ENCODE measurements around the gene ERCC5. TPM values are rescaled to one million over a fixed set of nuclear protein-coding genes. Genes with fewer than 3 reads are reported as not detected.

ERCC5 gene
- total RNA-seq (ENCODE audit: low replicate concordance), result 35.1 and 46.8 TPM in 2 replicates

GRCh38 chr13:102845630-102846260, at the start of gene ERCC5:
Gene ERCC5, plus strand, starts transcription at chr13:102846032. Its CDS starts 235 bp downstream, at chr13:102846267.

GRCh38 chr13:102798581-102799425, 47.0 kb upstream of the ERCC5 start, which contains the start of the genes BIVM and POGLUT2:
Gene BIVM, plus strand, starts transcription at chr13:102799119. Its CDS starts 8,149 bp downstream, at chr13:102807268.
Gene POGLUT2, minus strand, starts transcription at chr13:102798976. Its CDS starts 306 bp downstream, at chr13:102798670.

Other genes starting within 250 kb of the ERCC5 start
- 32.2 and 33.6 TPM in 2 replicates for gene TPP2, start 249.0 kb upstream of the ERCC5 start, total RNA-seq (ENCODE audit: low replicate concordance)
- gene METTL21C, start 151.0 kb upstream of the ERCC5 start, total RNA-seq (ENCODE audit: low replicate concordance), result not detected in 2 replicates
- gene TEX30, start 72.2 kb upstream of the ERCC5 start, total RNA-seq (ENCODE audit: low replicate concordance), result 1.8 and 11.5 TPM in 2 replicates
- 6.7 and 23.7 TPM in 2 replicates for gene POGLUT2, start 47.1 kb upstream of the ERCC5 start, total RNA-seq (ENCODE audit: low replicate concordance)
- 9.0 and 12.3 TPM in 2 replicates for gene BIVM, start 46.9 kb upstream of the ERCC5 start, total RNA-seq (ENCODE audit: low replicate concordance)
- gene SLC10A2, start 220.4 kb downstream of the ERCC5 start, total RNA-seq (ENCODE audit: low replicate concordance), result not detected in 2 replicates